Bronchial epithelial cell (primary cell): ENCODE data around the gene B4GALNT2. TPM values are rescaled to one million over a fixed set of nuclear protein-coding genes. Genes with fewer than 3 reads are reported as not detected.
"Not testable (repeated sequence)": the region's sequence is repeated elsewhere in the genome, so short reads cannot be mapped to it uniquely, and the experiment has no call there.

Experiments
- DNase-seq: peaks from one replicate; pipeline ENCODE4 v3.0.0-alpha.2; 2010; ENCODE audit warnings: low read depth
- FAIRE-seq: peaks from 2 replicates; lab custom pipeline; 2011; peaks lifted over from hg19 to GRCh38; lab: Jason Lieb, UNC
- H3K27me3 ChIP-seq: 2 replicates; pipeline ENCODE4 v1.5.1; 2011; ENCODE audit warnings: low read length; ENCODE audit not compliant: control insufficient read depth, insufficient read depth
- H3K36me3 ChIP-seq: 2 replicates; pipeline ENCODE4 v1.5.1; 2011; ENCODE audit warnings: low read length; ENCODE audit not compliant: control insufficient read depth, insufficient read depth
- H3K4me3 ChIP-seq: 2 replicates; pipeline ENCODE4 v1.5.1; 2011; ENCODE audit warnings: mild to moderate bottlenecking, low read depth, low read length, control low read depth
- CTCF ChIP-seq: IDR thresholded peaks from 2 replicates; pipeline ENCODE4 v1.5.1; 2011; ENCODE audit warnings: mild to moderate bottlenecking, moderate library complexity, low read length, control low read depth, inconsistent platforms; ENCODE audit not compliant: insufficient read depth, severe bottlenecking
- total RNA-seq: library from RNA; depleted of rRNA; stranded (reverse); fragments of >200 nt; gene quantifications from 2 replicates; pipeline ENCODE4 v1.2.1, GENCODE V29; 2014

B4GALNT2 gene
- total RNA-seq, 1 donor from 2014 or later = 4.2 TPM

- Histone ChIP-seq H3K36me3 (no peaks in the 10 kb centered on the region), H3K27me3 (no peaks in the 10 kb centered on the region), H3K4me3 (no peak overlapping the region)
- peak; percentile 18 for DNase-seq
- TF ChIP-seq CTCF = peak; percentile 77
- no peak for FAIRE-seq
Observed at GRCh38 chr17:49180303-49180702, 47.7 kb downstream of the B4GALNT2 start.

GRCh38 chr17:49180998-49181635, 48.5 kb downstream of the B4GALNT2 start:
- TF ChIP-seq CTCF = no peak
- FAIRE-seq (no peak), DNase-seq (no peak)

DNA sequence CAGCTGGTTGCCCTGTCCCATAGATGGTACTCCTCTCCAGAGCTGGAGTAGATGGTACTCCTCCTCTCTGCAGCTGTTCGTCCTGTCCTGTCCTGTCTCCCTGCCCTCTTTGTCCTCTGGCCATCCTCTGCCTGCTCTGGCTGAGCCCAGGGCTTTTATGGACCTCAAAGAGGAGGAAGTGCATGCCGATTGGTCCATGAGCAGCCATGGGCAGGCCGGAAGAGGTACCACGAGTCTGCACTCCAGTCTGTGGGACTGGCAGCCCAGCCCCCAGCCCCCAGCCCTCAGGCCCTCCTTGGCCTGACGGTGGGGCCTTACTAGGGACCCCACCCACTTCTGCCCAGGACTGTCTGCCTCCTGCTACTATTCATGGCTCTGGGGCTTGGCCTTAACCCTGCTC, 50.8 kb downstream of the B4GALNT2 start:
- FAIRE-seq (no peak), DNase-seq (no peak)
- Histone ChIP-seq H3K36me3 (no peaks in the 10 kb centered on the region), H3K4me3 (no peak overlapping the region), H3K27me3 (no peaks in the 10 kb centered on the region)
- no peak for TF ChIP-seq CTCF

More at GRCh38 chr17:49180998-49181635, 48.5 kb downstream of the B4GALNT2 start:
- Histone ChIP-seq H3K36me3 (no peaks in the 10 kb centered on the region), H3K4me3 (no peak overlapping the region), H3K27me3 (no peaks in the 10 kb centered on the region)

- H3K27me3 ChIP-seq = no peaks in the 10 kb centered on the region
- DNase-seq = no peak
- H3K36me3 ChIP-seq = no peaks in the 10 kb centered on the region
- no peak for FAIRE-seq
- TF ChIP-seq CTCF = no peak
- H3K4me3 ChIP-seq = no peak overlapping the region
Observed at GRCh38 chr17:49183801-49184200, 51.2 kb downstream of the B4GALNT2 start.

DNA sequence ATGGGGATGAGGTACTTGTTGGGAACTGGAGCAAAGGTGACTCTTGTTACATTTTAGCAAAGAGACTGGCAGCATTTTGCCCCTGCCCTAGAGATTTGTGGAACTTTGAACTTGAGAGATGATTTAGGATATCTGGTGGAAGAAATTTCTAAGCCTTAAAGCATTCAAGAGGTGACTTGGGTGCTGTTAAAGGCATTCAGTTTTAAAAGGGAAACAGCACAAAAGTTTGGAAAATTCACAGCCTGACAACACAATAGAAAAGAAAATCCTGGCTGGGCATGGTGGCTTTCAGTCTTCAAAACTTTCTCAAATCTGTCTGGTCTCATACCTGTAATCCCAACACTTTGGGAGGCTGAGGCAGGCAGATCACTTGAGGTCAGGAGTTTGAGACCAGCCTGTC, 52.0 kb downstream of the B4GALNT2 start:
- H3K27me3 ChIP-seq, H3K36me3 ChIP-seq, DNase-seq, FAIRE-seq, H3K4me3 ChIP-seq: not testable (repeated sequence)

- DNase-seq, FAIRE-seq, H3K27me3 ChIP-seq, H3K36me3 ChIP-seq, H3K4me3 ChIP-seq: not testable (repeated sequence)
Observed at GRCh38 chr17:49185381-49185780, 52.8 kb downstream of the B4GALNT2 start.

DNA sequence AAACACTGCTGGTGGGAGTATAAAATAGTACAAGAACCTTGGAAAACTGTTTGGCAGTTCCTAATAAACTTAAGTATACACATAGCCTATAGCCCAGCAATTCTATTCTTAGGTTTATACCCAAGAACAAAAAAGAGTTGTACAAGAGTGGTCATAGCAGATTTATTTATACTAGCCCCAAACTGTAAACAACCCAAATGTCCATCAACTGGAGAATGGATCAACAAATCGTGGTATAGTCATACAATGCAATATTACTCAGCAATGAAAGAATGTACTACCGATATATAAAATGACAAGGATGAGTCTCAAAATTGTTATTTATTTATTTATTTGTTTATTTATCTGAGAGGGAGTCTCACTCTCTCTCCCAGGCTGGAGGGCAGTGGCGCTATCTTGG, 54.7 kb downstream of the B4GALNT2 start:
- no peak for TF ChIP-seq CTCF
- Histone ChIP-seq H3K4me3 (no peak overlapping the region), H3K27me3 (no peaks in the 10 kb centered on the region), H3K36me3 (no peaks in the 10 kb centered on the region)
- DNase-seq (no peak), FAIRE-seq (no peak)
